Activated naive CD4-positive, alpha-beta T cell treated with anti-CD3 and anti-CD28 coated beads for 36 hours (primary cell): ENCODE data around the gene POU2F1. TPM values are rescaled to one million over a fixed set of nuclear protein-coding genes. Genes with fewer than 3 reads are reported as not detected.
A peak's percentile ranks its signal among the peaks of the same experiment; 100 is the strongest.

Experiments
- CTCF ChIA-PET: fragments of 350-600 bp; sonication (Branson Sonifier 250); formaldehyde crosslinking; loops from one replicate; lab custom pipeline; 2021; ENCODE audit warnings: antibody characterized with exemption; lab: Charles Lee
- DNase-seq: peaks from one replicate; pipeline ENCODE4 v3.0.0-alpha.2; 2020
- H3K27ac Mint-ChIP-seq: one replicate; pipeline ENCODE4 v1.8.0; 2021; ENCODE audit warnings: mild to moderate bottlenecking, mixed read lengths
- H3K27me3 Mint-ChIP-seq: one replicate; pipeline ENCODE4 v1.8.0; 2021; ENCODE audit warnings: low read depth, mixed read lengths
- H3K36me3 Mint-ChIP-seq: one replicate; pipeline ENCODE4 v1.8.0; 2021; ENCODE audit warnings: low read depth, mixed read lengths
- H3K4me1 Mint-ChIP-seq: one replicate; pipeline ENCODE4 v1.8.0; 2021; ENCODE audit warnings: low read depth, mixed read lengths
- H3K4me3 Mint-ChIP-seq: one replicate; pipeline ENCODE4 v1.8.0; 2021; ENCODE audit warnings: mild to moderate bottlenecking, moderate library complexity, mixed read lengths
- H3K9me3 Mint-ChIP-seq: one replicate; pipeline ENCODE4 v1.8.0; 2021; ENCODE audit warnings: mixed read lengths
- intact Hi-C: fragments of 100-400 bp; cut with micrococcal nuclease; formaldehyde crosslinking; loops from one replicate; pipeline ENCODE4 v1.15.1; 2023
- total RNA-seq, 2 experiments: library from RNA; stranded (reverse); gene quantifications; one replicate each; pipeline ENCODE4 v1.2.3, GENCODE V29; 2021

The POU2F1 gene
- total RNA-seq: 10 to 100 TPM; 17.6 to 19.4 TPM

DNA sequence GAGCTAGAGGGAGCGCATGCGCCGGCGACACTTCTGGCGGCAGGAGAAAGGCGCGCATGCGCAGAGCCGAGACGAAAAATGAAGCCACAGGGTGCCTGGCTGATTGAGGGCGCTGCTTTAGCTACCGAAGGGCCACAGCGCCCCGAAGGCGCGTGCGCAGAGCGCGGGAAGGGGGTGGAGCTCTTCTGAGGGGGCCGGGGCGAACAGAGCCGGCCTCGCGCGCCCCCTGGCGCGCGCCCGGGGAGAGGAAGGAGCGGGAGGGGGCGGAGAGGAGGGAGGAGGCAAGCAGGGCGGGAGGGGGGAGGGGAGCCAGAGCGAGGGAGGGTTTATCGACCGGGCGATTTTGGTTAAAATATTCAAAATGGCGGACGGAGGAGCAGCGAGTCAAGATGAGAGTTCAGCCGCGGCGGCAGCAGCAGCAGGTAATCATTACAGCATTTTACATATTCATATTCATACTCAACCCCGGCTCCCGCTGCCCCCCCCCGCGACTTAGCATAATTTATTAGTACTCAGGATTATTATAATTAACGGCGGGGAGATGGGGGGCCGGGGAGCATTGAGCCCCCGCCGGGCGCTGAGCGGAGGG is at the start of gene POU2F1:
Gene POU2F1 (plus strand): TSS at position 350 of the 589 bp plus-strand sequence. CDS start 12 bp downstream, at position 362.
- Mint-ChIP-seq H3K36me3 (peaks cover 5% of the 10 kb centered on the region), H3K4me1 (peaks cover 37% of the 10 kb centered on the region), H3K9me3 (peaks cover 2% of the 10 kb centered on the region), H3K27ac (peak within 1 kb of the TSS; percentile 99), H3K27me3 (peaks cover 2% of the 10 kb centered on the region), H3K4me3 (peak within 1 kb of the TSS; percentile 99)
- peak; percentile 99 for DNase-seq
- intact Hi-C loops: loop anchor here (1.0 to 5.0 kb wide), 18 partner anchors 12 to 716 kb away; partner anchors contain the start of genes DCAF6, GPA33, POGK and TADA1
- CTCF ChIA-PET: interaction anchor here (0.6 to 3.8 kb wide), 28 partner anchors 10 to 320 kb away, joined by 3 to 18 read pairs (median 4); partner anchors contain the start of gene GPA33

GRCh38 chr1:167171286-167171929 is 49.3 kb upstream of the POU2F1 start:
- CTCF ChIA-PET: no interaction called here

GRCh38 chr1:167173516-167174184 is 47.0 kb upstream of the POU2F1 start:
- no peak for DNase-seq
- Mint-ChIP-seq H3K27ac (no peak overlapping the region), H3K4me1 (no peaks in the 10 kb centered on the region), H3K27me3 (peaks cover 2% of the 10 kb centered on the region), H3K36me3 (no peaks in the 10 kb centered on the region), H3K4me3 (no peak overlapping the region), H3K9me3 (no peaks in the 10 kb centered on the region)
- intact Hi-C loops: no loop called here
- CTCF ChIA-PET: interaction anchor here (1.1 kb wide), 1 partner anchor 9 kb away, joined by 3 read pairs; no protein-coding TSS in a partner anchor

More at GRCh38 chr1:167171286-167171929, 49.3 kb upstream of the POU2F1 start:
- H3K27ac Mint-ChIP-seq: no peak overlapping the region
- no peak overlapping the region for H3K4me3 Mint-ChIP-seq
- H3K9me3 Mint-ChIP-seq: peaks cover 6% of the 10 kb centered on the region
- peaks cover 6% of the 10 kb centered on the region for H3K27me3 Mint-ChIP-seq
- H3K36me3 Mint-ChIP-seq: no peaks in the 10 kb centered on the region
- DNase-seq: no peak
- intact Hi-C loops: no loop called here
- no peaks in the 10 kb centered on the region for H3K4me1 Mint-ChIP-seq

DNA sequence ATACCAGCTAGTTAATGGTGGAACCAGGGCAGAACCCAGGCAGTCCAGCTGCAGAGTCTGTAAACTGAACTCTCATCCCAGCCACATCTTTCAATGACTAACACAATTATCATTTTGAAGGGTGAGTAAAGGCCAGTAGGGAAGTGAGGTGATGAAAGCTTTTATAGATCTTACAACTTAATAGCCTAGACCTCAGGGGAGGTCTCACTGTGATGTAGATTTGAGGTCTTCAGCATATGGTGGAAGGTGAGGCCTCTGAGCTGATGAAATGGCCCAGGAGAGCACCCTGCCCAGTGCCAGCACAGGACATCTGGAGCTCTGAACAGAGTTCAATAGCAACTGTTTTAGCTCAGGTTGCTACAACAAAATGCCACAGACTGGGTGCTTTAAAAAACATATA is 44.8 kb upstream of the POU2F1 start:
- Mint-ChIP-seq H3K27ac (no peak overlapping the region), H3K36me3 (no peaks in the 10 kb centered on the region), H3K27me3 (peaks cover 2% of the 10 kb centered on the region), H3K4me3 (no peak overlapping the region), H3K4me1 (no peaks in the 10 kb centered on the region), H3K9me3 (no peaks in the 10 kb centered on the region)
- CTCF ChIA-PET: interaction anchor here (1.1 to 1.2 kb wide), 3 partner anchors 16 to 266 kb away, joined by 4 to 12 read pairs (median 5); no protein-coding TSS in a partner anchor
- no peak for DNase-seq
- intact Hi-C loops: no loop called here

GRCh38 chr1:167178831-167179230 is 41.9 kb upstream of the POU2F1 start:
- no peak overlapping the region for H3K4me3 Mint-ChIP-seq
- peaks cover 2% of the 10 kb centered on the region for H3K27me3 Mint-ChIP-seq
- no peaks in the 10 kb centered on the region for H3K4me1 Mint-ChIP-seq
- intact Hi-C loops: no loop called here
- DNase-seq: no peak
- no peak overlapping the region for H3K27ac Mint-ChIP-seq
- no peaks in the 10 kb centered on the region for H3K36me3 Mint-ChIP-seq
- CTCF ChIA-PET: interaction anchor here (1.1 kb wide), 1 partner anchor 118 kb away, joined by 3 read pairs; no protein-coding TSS in a partner anchor
- no peaks in the 10 kb centered on the region for H3K9me3 Mint-ChIP-seq

- Mint-ChIP-seq H3K4me1 (no peaks in the 10 kb centered on the region), H3K9me3 (no peaks in the 10 kb centered on the region), H3K36me3 (no peaks in the 10 kb centered on the region), H3K4me3 (no peak overlapping the region), H3K27me3 (no peaks in the 10 kb centered on the region), H3K27ac (no peak overlapping the region)
- DNase-seq: no peak
- CTCF ChIA-PET: interaction anchor here (1.1 kb wide), 1 partner anchor 9 kb away, joined by 3 read pairs; no protein-coding TSS in a partner anchor
- intact Hi-C loops: no loop called here
Measured at GRCh38 chr1:167182571-167183320, 37.9 kb upstream of the POU2F1 start.

DNA sequence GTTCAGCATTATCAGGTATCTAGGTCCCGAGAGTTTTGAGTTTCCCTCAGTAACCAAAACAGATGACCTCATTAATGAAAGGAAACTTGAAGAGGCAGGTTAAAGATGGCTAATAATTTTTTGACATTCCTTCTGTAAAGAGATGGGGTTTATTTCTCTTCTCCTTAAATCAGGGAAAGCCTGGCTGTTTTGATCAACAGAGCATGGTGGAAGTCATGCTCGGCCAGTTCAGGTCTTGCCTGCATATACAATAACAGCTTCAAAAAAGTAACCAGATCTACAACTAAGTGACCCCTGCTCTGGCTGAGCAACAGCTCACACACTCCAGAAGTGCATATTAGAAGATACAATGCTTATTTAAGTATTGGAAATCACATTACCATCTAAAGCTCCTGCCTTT is 36.6 kb upstream of the POU2F1 start:
- Mint-ChIP-seq H3K36me3 (no peaks in the 10 kb centered on the region), H3K9me3 (no peaks in the 10 kb centered on the region), H3K4me3 (no peak overlapping the region), H3K27me3 (no peaks in the 10 kb centered on the region), H3K4me1 (no peaks in the 10 kb centered on the region), H3K27ac (no peak overlapping the region)
- DNase-seq: no peak
- intact Hi-C loops: no loop called here
- CTCF ChIA-PET: no interaction called here

GRCh38 chr1:167185062-167185461 is 35.6 kb upstream of the POU2F1 start:
- Mint-ChIP-seq H3K4me3 (no peak overlapping the region), H3K4me1 (no peaks in the 10 kb centered on the region), H3K36me3 (no peaks in the 10 kb centered on the region), H3K27ac (no peak overlapping the region), H3K27me3 (no peaks in the 10 kb centered on the region), H3K9me3 (no peaks in the 10 kb centered on the region)
- CTCF ChIA-PET: interaction anchor here (0.6 kb wide), 1 partner anchor 16 kb away, joined by 5 read pairs; no protein-coding TSS in a partner anchor
- intact Hi-C loops: no loop called here
- no peak for DNase-seq

GRCh38 chr1:167185974-167186657 is 34.6 kb upstream of the POU2F1 start:
- Mint-ChIP-seq H3K4me3 (no peak overlapping the region), H3K4me1 (no peaks in the 10 kb centered on the region), H3K9me3 (no peaks in the 10 kb centered on the region), H3K27me3 (no peaks in the 10 kb centered on the region), H3K27ac (no peak overlapping the region), H3K36me3 (no peaks in the 10 kb centered on the region)
- no peak for DNase-seq
- CTCF ChIA-PET: interaction anchor here (1.6 kb wide), 1 partner anchor 127 kb away, joined by 5 read pairs; no protein-coding TSS in a partner anchor
- intact Hi-C loops: no loop called here

DNA sequence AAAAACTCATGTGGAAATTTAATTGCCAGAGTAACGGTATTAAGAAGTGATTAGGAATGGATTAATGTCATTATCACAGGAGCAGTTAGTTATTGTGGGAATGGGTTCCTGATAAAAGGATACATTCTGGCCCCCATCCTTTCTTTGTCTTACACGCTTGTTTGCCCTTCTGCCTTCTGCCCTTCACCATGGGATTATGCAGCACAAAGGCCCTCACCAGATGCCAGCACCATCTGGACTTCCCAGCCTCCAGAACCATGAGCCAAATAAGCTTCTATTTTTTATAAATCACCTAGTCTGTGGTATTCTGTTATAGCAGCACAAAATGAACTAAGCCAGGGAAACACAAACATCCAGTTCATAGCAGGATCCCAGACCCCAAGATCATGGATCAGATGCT is 33.9 kb upstream of the POU2F1 start:
- H3K36me3 Mint-ChIP-seq: no peaks in the 10 kb centered on the region
- H3K4me1 Mint-ChIP-seq: no peaks in the 10 kb centered on the region
- H3K27ac Mint-ChIP-seq: no peak overlapping the region
- intact Hi-C loops: no loop called here
- no peak for DNase-seq
- no peaks in the 10 kb centered on the region for H3K9me3 Mint-ChIP-seq
- no peak overlapping the region for H3K4me3 Mint-ChIP-seq
- no peaks in the 10 kb centered on the region for H3K27me3 Mint-ChIP-seq
- CTCF ChIA-PET: interaction anchor here (1.6 kb wide), 1 partner anchor 128 kb away, joined by 5 read pairs; no protein-coding TSS in a partner anchor

- Mint-ChIP-seq H3K27me3 (no peaks in the 10 kb centered on the region), H3K27ac (no peak overlapping the region), H3K36me3 (peaks cover 1% of the 10 kb centered on the region), H3K4me1 (no peaks in the 10 kb centered on the region), H3K9me3 (peaks cover 3% of the 10 kb centered on the region), H3K4me3 (no peak overlapping the region)
- CTCF ChIA-PET: no interaction called here
- no peak for DNase-seq
- intact Hi-C loops: loop anchor here (5.0 kb wide), 1 partner anchor 43 kb away; no protein-coding TSS in a partner anchor
Measured at GRCh38 chr1:167190747-167191237, 29.9 kb upstream of the POU2F1 start.
